ENCODE measurements around the gene FHDC1.
"Not testable (repeated sequence)": the region's sequence is repeated elsewhere in the genome, so short reads cannot be mapped to it uniquely, and the experiment has no call there.

FHDC1 gene, protein sequence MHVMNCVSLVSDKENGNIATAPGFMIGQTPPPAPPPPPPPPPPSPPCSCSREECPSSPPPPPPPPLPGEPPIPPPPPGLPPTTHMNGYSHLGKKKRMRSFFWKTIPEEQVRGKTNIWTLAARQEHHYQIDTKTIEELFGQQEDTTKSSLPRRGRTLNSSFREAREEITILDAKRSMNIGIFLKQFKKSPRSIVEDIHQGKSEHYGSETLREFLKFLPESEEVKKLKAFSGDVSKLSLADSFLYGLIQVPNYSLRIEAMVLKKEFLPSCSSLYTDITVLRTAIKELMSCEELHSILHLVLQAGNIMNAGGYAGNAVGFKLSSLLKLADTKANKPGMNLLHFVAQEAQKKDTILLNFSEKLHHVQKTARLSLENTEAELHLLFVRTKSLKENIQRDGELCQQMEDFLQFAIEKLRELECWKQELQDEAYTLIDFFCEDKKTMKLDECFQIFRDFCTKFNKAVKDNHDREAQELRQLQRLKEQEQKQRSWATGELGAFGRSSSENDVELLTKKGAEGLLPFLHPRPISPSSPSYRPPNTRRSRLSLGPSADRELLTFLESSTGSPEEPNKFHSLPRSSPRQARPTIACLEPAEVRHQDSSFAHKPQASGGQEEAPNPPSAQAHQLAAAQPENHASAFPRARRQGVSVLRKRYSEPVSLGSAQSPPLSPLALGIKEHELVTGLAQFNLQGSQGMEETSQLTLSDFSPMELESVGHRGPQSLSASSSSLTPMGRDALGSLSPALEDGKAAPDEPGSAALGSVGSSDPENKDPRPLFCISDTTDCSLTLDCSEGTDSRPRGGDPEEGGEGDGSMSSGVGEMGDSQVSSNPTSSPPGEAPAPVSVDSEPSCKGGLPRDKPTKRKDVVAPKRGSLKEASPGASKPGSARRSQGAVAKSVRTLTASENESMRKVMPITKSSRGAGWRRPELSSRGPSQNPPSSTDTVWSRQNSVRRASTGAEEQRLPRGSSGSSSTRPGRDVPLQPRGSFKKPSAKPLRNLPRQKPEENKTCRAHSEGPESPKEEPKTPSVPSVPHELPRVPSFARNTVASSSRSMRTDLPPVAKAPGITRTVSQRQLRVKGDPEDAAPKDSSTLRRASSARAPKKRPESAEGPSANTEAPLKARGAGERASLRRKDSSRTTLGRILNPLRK

DNA sequence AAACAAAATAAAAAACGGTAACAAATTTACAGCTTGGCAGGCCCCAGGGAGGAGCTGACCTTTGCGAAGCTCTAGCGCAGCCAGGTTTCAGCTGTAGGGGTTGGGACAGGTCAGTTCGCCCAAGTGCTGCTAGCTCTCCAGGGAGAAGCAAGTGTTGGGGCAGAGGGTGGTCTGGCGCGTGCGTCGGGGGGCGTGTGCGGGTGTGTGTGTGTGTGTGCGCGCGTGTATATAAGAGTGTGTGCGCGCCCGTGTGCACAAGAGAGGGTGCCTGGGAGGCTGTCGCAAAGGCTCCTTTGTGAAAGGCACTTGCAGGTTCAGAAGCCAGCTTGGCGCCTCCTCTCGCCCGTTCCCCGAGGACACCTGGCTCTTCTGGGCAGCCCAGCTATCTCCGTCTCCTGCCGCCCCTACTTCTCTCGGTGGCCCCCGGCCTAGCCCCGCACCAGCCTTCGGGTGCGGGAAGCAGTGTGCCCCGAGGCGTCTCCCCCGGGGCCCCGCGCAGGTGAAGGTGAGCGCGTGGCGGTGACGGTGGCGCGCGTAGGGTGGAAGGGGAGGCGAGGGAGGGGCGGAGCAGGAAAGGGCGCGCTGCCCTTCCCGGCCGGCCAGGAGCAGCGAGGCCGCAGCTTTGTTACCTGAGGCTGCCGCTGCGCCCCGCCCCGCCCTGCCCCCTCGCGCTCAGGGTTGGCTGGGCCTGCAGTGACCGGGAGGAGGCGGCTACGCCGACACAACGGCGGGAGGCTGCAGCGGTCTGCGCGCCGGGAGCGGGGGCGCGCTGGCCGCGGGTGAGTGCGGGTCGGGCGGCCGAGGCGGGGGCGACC lies at the start of gene FHDC1:
Gene FHDC1, plus strand, starts transcription at position 693 of the 815 bp plus-strand sequence. CDS start 6,735 bp downstream, outside the sequence.
- DNase-seq: peak; percentile 39
- H3K36me3 Mint-ChIP-seq (ENCODE audit: low read depth): no peaks in the 10 kb centered on the region
- no peaks in the 10 kb centered on the region for H3K9me3 Mint-ChIP-seq
- peak within 1 kb of the TSS; percentile 62 for H3K4me3 Mint-ChIP-seq
- H3K27ac Mint-ChIP-seq: no peak within 1 kb of the TSS
- H3K27me3 Mint-ChIP-seq: peaks cover 67% of the 10 kb centered on the region
- H3K4me1 Mint-ChIP-seq (ENCODE audit: low read depth): peaks cover 18% of the 10 kb centered on the region

DNA sequence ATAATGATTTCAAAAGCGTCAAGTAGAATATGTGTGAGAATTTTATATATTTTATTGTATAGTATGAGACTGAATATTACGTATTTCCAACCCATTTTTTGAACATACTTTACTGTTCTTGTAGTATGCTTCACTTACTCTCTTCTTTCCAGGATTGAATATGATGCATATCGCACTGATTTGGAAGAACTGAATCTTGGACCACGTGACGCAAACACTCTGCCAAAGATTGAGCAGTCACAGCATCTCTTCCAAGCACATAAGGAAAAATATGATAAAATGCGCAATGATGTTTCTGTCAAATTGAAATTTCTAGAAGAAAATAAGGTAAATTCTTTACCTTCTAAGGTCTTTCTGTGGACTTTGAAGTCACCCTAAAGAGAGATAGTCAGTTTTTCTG lies 48.1 kb upstream of the FHDC1 start:
- H3K9me3 Mint-ChIP-seq: no peaks in the 10 kb centered on the region
- H3K4me1 Mint-ChIP-seq (ENCODE audit: low read depth): no peaks in the 10 kb centered on the region
- no peak overlapping the region for H3K27ac Mint-ChIP-seq
- no peak overlapping the region for H3K4me3 Mint-ChIP-seq
- no peak for DNase-seq
- no peaks in the 10 kb centered on the region for H3K27me3 Mint-ChIP-seq
- peaks cover 41% of the 10 kb centered on the region for H3K36me3 Mint-ChIP-seq (ENCODE audit: low read depth)

DNA sequence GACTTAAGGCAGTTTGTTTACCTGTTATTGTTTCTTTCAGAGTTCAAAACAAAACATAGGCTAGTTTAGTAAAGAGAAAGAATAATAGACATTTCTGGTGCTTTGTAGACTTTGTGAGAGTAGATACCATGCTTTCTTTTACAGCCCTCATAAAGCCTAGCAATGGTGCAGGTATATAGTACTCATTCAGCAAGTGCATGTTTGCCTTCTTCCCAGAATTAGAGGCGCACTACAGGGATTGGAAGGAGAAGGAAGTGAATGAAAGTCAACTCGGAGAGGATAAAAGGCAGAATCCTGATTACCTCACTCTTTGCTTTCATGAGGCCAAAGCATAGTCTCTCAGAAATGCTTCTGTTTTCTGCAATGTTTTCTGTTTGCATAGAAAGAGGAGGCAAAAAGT lies 43.1 kb upstream of the FHDC1 start:
- Mint-ChIP-seq H3K27ac (no peak overlapping the region), H3K4me1 (ENCODE audit: low read depth) (no peaks in the 10 kb centered on the region), H3K27me3 (no peaks in the 10 kb centered on the region), H3K4me3 (no peak overlapping the region), H3K36me3 (ENCODE audit: low read depth) (peaks cover 42% of the 10 kb centered on the region), H3K9me3 (no peaks in the 10 kb centered on the region)
- no peak for DNase-seq

DNA sequence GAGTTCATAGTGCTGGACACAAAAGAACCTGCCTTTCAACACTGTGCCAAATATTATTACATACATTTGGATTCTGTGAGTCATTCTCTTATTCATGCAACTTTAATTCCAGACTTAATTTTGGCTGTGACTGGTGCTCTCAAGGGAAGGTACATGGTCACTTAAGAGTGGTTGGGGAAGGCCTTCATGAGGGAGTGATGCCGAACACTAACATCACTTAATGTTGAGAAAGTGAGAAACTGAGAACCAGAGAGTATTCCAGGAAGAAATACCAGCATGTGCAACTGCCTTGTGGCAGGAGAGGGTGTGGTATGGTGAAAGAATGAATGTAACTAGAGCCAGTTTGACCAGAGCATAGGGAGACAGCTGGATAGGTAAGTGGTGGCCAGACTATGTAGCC lies 41.5 kb upstream of the FHDC1 start:
- no peaks in the 10 kb centered on the region for H3K27me3 Mint-ChIP-seq
- peaks cover 2% of the 10 kb centered on the region for H3K4me1 Mint-ChIP-seq (ENCODE audit: low read depth)
- H3K27ac Mint-ChIP-seq: no peak overlapping the region
- DNase-seq: no peak
- peaks cover 34% of the 10 kb centered on the region for H3K36me3 Mint-ChIP-seq (ENCODE audit: low read depth)
- no peaks in the 10 kb centered on the region for H3K9me3 Mint-ChIP-seq
- H3K4me3 Mint-ChIP-seq: no peak overlapping the region

DNA sequence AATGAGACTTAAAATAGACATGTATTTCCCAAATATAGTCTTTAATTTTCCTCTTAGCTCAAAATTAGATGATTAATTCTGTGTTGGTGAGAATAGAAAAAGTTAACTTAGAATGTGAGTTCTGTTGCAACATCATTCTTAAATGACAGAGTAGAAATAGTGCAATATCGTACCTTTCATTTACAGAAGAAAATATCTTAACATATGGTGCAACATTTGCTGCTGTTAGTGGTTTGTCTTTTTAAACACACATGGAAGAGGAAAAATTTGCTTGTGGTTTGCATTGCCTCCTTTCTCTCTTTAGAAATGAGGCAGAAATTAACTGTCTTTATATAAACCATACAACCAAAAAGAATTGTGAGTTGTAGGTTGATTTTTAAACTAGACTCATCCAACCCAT lies 39.3 kb upstream of the FHDC1 start:
- Mint-ChIP-seq H3K36me3 (ENCODE audit: low read depth) (peaks cover 21% of the 10 kb centered on the region), H3K4me1 (ENCODE audit: low read depth) (peaks cover 2% of the 10 kb centered on the region), H3K9me3 (no peaks in the 10 kb centered on the region), H3K27ac (no peak overlapping the region), H3K4me3 (no peak overlapping the region), H3K27me3 (no peaks in the 10 kb centered on the region)
- no peak for DNase-seq

DNA sequence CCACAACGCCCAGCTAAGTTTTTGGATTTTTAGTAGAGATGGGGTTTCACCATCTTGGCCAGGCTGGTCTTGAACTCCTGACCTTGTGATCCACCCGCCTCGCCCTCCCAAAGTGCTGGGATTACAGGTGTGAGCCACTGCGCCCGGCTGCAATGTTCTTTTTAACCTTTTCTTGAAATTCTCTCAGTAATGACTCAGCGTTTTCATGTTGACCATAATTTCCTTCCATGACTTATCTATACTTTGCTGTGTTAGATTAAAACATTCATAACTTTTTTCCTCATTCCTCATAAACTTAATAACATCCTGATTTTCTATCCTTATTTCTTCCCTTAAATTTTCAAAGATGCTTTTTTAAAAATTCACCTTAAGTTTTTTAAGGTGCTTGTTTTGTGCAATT lies 38.0 kb upstream of the FHDC1 start:
- H3K9me3 Mint-ChIP-seq; H3K4me1 Mint-ChIP-seq (ENCODE audit: low read depth); DNase-seq; H3K4me3 Mint-ChIP-seq; H3K27ac Mint-ChIP-seq; H3K27me3 Mint-ChIP-seq; H3K36me3 Mint-ChIP-seq (ENCODE audit: low read depth): not testable (repeated sequence)

DNA sequence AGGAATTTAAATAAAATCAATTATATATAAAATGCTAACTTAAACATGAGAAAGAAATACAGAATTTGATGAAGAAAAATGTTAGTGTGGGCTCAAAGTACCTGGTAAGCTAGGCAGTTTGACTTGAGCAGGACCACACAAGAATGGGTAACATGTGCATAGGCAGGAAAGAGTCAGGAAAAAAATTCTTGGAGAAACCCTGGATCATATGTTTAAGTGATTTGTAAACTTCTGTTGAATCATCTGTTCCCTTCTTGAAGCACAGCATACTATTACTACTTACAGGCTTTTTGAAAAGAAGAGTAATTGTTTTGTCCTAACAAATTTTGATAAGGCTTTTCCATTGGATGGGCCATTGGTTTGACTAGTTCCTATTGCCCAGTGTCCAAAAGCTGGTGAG lies 37.5 kb upstream of the FHDC1 start:
- H3K27ac Mint-ChIP-seq: no peak overlapping the region
- H3K4me3 Mint-ChIP-seq: no peak overlapping the region

DNA sequence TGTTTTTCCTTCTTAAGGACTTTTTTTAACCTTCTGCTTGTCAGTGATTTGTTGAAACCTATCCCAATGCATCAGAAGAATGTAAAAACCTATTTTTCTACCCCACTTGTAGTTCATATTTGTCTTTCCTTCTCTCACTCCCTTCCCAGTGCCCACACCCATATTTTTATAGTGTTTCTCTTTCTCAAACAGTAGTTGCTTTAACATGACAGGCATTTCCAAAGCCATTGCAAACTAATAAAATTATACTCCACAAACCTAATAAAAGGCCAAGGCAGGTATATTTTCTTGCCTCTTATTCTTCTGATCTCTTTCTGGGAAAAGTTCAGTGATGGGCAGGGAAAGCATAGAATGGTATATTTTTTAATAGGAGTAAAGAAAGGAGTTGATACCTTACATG lies 35.7 kb upstream of the FHDC1 start:
- peaks cover 17% of the 10 kb centered on the region for H3K36me3 Mint-ChIP-seq (ENCODE audit: low read depth)
- no peaks in the 10 kb centered on the region for H3K27me3 Mint-ChIP-seq
- peaks cover 2% of the 10 kb centered on the region for H3K4me1 Mint-ChIP-seq (ENCODE audit: low read depth)
- no peak overlapping the region for H3K27ac Mint-ChIP-seq
- DNase-seq: no peak
- no peak overlapping the region for H3K4me3 Mint-ChIP-seq
- no peaks in the 10 kb centered on the region for H3K9me3 Mint-ChIP-seq

More for the DNA sequence above, 37.5 kb upstream of the FHDC1 start:
- H3K4me1 Mint-ChIP-seq (ENCODE audit: low read depth): peaks cover 2% of the 10 kb centered on the region
- DNase-seq: no peak
- H3K36me3 Mint-ChIP-seq (ENCODE audit: low read depth): peaks cover 7% of the 10 kb centered on the region
- no peaks in the 10 kb centered on the region for H3K27me3 Mint-ChIP-seq
- no peaks in the 10 kb centered on the region for H3K9me3 Mint-ChIP-seq

DNA sequence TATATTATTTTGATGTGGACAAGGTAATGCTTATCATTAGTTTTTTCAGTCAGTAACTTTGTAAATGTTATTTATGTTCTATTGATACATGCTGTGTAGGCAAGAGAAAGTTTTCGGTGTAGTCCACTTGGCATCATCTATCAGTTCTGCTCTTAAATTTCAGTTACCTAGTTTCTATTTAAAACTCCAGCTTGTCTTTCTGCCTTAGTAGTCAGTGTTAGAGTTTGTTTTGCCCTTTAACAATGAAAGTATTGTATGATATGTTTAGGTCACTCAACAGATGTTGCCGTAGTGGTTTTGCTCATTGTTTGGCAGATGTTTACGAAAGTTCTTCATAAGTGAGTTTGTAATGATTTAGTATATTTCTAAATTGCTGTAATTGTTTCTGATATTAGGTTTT lies 34.9 kb upstream of the FHDC1 start:
- no peak for DNase-seq
- H3K36me3 Mint-ChIP-seq (ENCODE audit: low read depth): peaks cover 16% of the 10 kb centered on the region
- peaks cover 2% of the 10 kb centered on the region for H3K4me1 Mint-ChIP-seq (ENCODE audit: low read depth)
- no peaks in the 10 kb centered on the region for H3K27me3 Mint-ChIP-seq
- no peaks in the 10 kb centered on the region for H3K9me3 Mint-ChIP-seq
- H3K27ac Mint-ChIP-seq: no peak overlapping the region
- no peak overlapping the region for H3K4me3 Mint-ChIP-seq

DNA sequence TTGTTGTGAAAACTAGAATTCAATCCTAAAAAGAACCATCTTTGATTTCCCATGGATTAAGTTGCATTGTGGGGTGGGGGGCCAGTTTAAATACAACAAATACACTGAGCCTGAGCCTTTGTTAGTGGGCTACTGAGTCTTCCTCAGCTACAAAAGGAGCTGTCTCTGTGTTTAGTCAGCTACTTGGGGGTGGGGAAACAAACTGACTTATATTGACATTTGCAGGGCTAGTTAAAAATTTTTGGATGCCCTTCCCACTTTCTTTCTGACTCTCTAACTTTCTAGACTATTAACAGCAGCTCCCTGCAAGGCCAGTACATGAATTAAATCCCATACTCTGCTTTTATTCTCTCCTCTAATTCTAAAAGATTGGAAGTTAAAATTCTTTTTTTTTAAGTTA lies 32.5 kb upstream of the FHDC1 start:
- Mint-ChIP-seq H3K27ac (no peak overlapping the region), H3K4me3 (no peak overlapping the region), H3K27me3 (no peaks in the 10 kb centered on the region), H3K36me3 (ENCODE audit: low read depth) (peaks cover 13% of the 10 kb centered on the region), H3K4me1 (ENCODE audit: low read depth) (no peaks in the 10 kb centered on the region), H3K9me3 (no peaks in the 10 kb centered on the region)
- no peak for DNase-seq

DNA sequence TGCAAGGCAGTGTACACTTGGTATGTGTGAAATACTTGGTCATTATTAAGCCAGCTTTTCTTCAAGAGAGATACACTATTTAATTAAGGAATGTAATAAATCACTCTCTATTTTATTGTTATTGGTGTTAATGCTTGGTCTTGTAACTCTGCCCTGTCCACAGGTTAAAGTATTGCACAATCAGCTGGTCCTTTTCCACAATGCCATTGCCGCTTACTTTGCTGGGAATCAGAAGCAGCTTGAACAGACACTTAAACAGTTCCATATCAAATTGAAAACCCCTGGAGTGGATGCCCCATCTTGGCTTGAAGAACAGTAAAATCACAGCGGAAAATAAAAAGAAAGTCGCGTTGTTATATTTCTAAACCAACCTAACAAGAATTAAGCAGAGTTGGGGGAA lies 26.2 kb upstream of the FHDC1 start:
- Mint-ChIP-seq H3K4me1 (ENCODE audit: low read depth) (no peaks in the 10 kb centered on the region), H3K36me3 (ENCODE audit: low read depth) (peaks cover 18% of the 10 kb centered on the region), H3K9me3 (no peaks in the 10 kb centered on the region), H3K27me3 (no peaks in the 10 kb centered on the region), H3K4me3 (no peak overlapping the region), H3K27ac (no peak overlapping the region)
- no peak for DNase-seq

DNA sequence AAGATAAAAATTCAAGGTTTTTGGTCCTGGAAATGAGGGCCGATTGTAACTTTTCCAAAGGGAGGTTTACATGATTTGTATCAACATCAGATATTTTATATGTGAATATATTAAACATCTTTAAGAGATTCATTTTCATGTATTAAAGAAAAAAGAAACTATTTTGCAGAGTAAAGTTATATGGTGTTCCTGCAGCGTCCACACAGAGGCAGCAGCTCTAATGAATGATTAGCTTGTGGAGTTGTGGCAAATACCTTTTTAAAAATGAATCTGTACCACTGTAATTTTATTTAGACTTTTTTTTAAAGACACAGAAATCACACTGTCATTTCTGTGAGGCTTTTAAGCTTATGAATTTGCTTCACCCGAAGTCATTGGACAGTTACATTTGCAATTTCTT lies 25.6 kb upstream of the FHDC1 start:
- H3K27me3 Mint-ChIP-seq: no peaks in the 10 kb centered on the region
- H3K36me3 Mint-ChIP-seq (ENCODE audit: low read depth): peaks cover 15% of the 10 kb centered on the region
- no peak overlapping the region for H3K27ac Mint-ChIP-seq
- no peak for DNase-seq
- no peaks in the 10 kb centered on the region for H3K9me3 Mint-ChIP-seq
- H3K4me3 Mint-ChIP-seq: no peak overlapping the region
- no peaks in the 10 kb centered on the region for H3K4me1 Mint-ChIP-seq (ENCODE audit: low read depth)

DNA sequence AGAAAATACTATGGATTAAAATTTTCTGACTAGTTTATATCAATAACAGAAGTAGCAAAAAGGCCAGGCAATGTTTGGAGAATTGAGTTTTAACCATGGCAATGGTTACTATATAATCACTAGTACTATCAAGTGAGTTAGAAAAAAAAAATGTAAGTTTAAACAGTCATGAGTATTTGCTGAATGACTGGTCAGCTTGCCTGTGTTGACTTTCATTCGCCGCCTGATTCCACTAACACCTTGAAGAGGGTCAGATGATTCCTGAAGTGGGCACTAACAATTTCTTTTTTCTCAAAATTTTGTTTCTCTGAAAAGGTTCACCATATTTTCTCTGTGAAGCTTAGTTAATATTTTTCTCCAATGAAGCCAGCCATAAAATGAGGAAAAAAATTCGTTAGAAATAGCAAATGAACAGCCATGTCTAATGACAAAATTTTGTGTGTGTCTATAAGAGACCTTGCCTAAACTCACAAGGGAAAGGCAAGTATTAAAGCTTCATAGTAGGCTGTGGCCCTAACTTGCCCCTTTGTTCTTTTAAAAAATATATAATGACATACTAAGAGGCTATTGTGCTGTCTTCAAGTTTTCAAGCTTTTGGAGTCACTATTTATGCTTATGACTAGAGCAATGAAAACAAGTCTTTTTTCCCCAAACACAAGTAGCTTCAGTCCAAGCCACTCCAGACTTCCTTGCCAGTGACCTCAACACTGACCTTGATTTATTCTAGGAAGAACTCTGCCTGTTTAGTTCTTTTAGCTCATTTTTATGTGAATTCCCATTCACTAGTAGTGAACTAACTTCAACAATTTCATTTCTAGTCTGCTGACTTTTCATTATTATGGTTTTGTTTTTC lies 18.4 kb upstream of the FHDC1 start:
- DNase-seq: no peak
- H3K4me3 Mint-ChIP-seq: no peak overlapping the region
- no peaks in the 10 kb centered on the region for H3K4me1 Mint-ChIP-seq (ENCODE audit: low read depth)
- H3K36me3 Mint-ChIP-seq (ENCODE audit: low read depth): peaks cover 27% of the 10 kb centered on the region
- H3K27me3 Mint-ChIP-seq: no peaks in the 10 kb centered on the region
- no peak overlapping the region for H3K27ac Mint-ChIP-seq
- H3K9me3 Mint-ChIP-seq: peaks cover 7% of the 10 kb centered on the region
